Stimulated activated CD8-positive, alpha-beta memory T cell treated with anti-CD3 and anti-CD28 coated beads, Interleukin-4, amount 100 ng/mL, for 4 hours (primary cell): Measurements from ENCODE around the gene OR10K1.
"Not testable (repeated sequence)": the region's sequence is repeated elsewhere in the genome, so short reads cannot be mapped to it uniquely, and the experiment has no call there.

Experiments used
- DNase-seq, 2 donors: peaks; one replicate each; pipeline ENCODE4 v3.0.0-alpha.2; 2020; ENCODE audit warnings: low read depth in 2 of 2, low spot score in 1 of 2

OR10K1 gene

GRCh38 chr1:158461534-158461933 lies at the start of gene OR10K1:
Gene OR10K1, plus strand, starts transcription at chr1:158461834. Its CDS starts 3,728 bp downstream, at chr1:158465562.
- no peak for DNase-seq

GRCh38 chr1:158414651-158415345 lies 46.8 kb upstream of the OR10K1 start:
- no peak for DNase-seq

- no peak for DNase-seq
Observed at GRCh38 chr1:158417586-158417985, 44.0 kb upstream of the OR10K1 start.

GRCh38 chr1:158422212-158422611 lies 39.4 kb upstream of the OR10K1 start:
- DNase-seq, result no peak

- no peak for DNase-seq
Observed at GRCh38 chr1:158425027-158425426, 36.6 kb upstream of the OR10K1 start.

GRCh38 chr1:158426137-158426536 lies 35.5 kb upstream of the OR10K1 start, which contains the start of gene OR10K2:
Gene OR10K2, minus strand, starts transcription at chr1:158426237. Its CDS starts 5,371 bp downstream, at chr1:158420866.
- no peak for DNase-seq

- not testable (repeated sequence) for DNase-seq
Observed at GRCh38 chr1:158430163-158430562, 31.5 kb upstream of the OR10K1 start.

GRCh38 chr1:158434741-158435140 lies 26.9 kb upstream of the OR10K1 start:
- DNase-seq, result no peak

- no peak for DNase-seq
Observed at GRCh38 chr1:158445376-158445775, 16.3 kb upstream of the OR10K1 start.

GRCh38 chr1:158454537-158454936 lies 7.1 kb upstream of the OR10K1 start:
- no peak for DNase-seq

GRCh38 chr1:158457246-158457645 lies 4.4 kb upstream of the OR10K1 start:
- no peak for DNase-seq

- no peak for DNase-seq
Observed at GRCh38 chr1:158458263-158458662, 3.4 kb upstream of the OR10K1 start.

GRCh38 chr1:158471920-158472319 lies 10.3 kb downstream of the OR10K1 start, which contains the start of gene OR10R2:
Gene OR10R2, plus strand, starts transcription at chr1:158472220. Its CDS starts 106 bp downstream, at chr1:158472326.
- no peak for DNase-seq

GRCh38 chr1:158485455-158485854 lies 23.8 kb downstream of the OR10K1 start:
- DNase-seq, result no peak

GRCh38 chr1:158491316-158491715 lies 29.7 kb downstream of the OR10K1 start:
- DNase-seq, result no peak

GRCh38 chr1:158493054-158493453 lies 31.4 kb downstream of the OR10K1 start:
- no peak for DNase-seq

GRCh38 chr1:158494796-158495195 lies 33.2 kb downstream of the OR10K1 start:
- no peak for DNase-seq

GRCh38 chr1:158496374-158496773 lies 34.7 kb downstream of the OR10K1 start:
- DNase-seq, result no peak

GRCh38 chr1:158506369-158506987 lies 44.8 kb downstream of the OR10K1 start:
- DNase-seq, result no peak

GRCh38 chr1:158507511-158507910 lies 45.9 kb downstream of the OR10K1 start:
- no peak for DNase-seq

GRCh38 chr1:158509471-158510156 lies 48.0 kb downstream of the OR10K1 start:
- DNase-seq, result no peak

GRCh38 chr1:158516966-158517365 lies 55.3 kb downstream of the OR10K1 start:
- no peak for DNase-seq
